Heart left ventricle (tissue), 13 donors: ENCODE results near the gene PCSK2.

Experiments used
- CTCF ChIP-seq, 12 donors: fragments of 200-600 bp; sonication (generic) in 4 of 12; IDR thresholded peaks; one replicate each; pipeline versions ENCODE4 v1.5.0 to v1.8.0; 2018 to 2022; ENCODE audit warnings: antibody characterized with exemption in 12 of 12, mild to moderate bottlenecking in 5 of 12
- POLR2A ChIP-seq, 2 donors: fragments of 450-650 bp; IDR thresholded peaks; one replicate each; pipeline ENCODE4 v1.6.1; 2017; ENCODE audit warnings: antibody characterized with exemption in 2 of 2, mild to moderate bottlenecking in 2 of 2, moderate library complexity in 2 of 2
- donor health status: ischemic (EF 13 %, LVEDD 7.1; RV severe dilation, severe dysfunction).
- donor health status: DM: no; HTN: yes; CAD: no.
- donor health status: DM: no; HTN: no; CAD: no.
- donor health status: ischemic (EF 25% LVEDD 6.9; RV normal size, moderate dysfunction).
- donor health status: ischemic (EF 25% LVEDD 5.7; RV mildly dilated, moderate dysfunction).
- donor health status: ischemic (EF 35%, LVEDD 5.7; RV mildly dilated, moderate dysfunction).
- donor health status: nonischemic (EF 11% LVEDD 7.7; RV severe dilation, severe dysfunction).
- donor health status: DM: yes; HTN: yes; CAD: no.
- donor health status: PGD.
- donor health status: ischemic (EF 29% LVEDD 5.4; RV normal size, mild dysfunction).
- donor health status: nonischemic (EF 23%, LVEDD 6.1; RV moderate dilation, normal function).

- no peak for TF ChIP-seq POLR2A (IDR thresholded peaks at IDR 0.05)
- no peak for TF ChIP-seq CTCF (IDR thresholded peaks at IDR 0.05)
Observed at GRCh38 chr20:17350321-17350720, 123.5 kb downstream of the PCSK2 start.
